Measurements from ENCODE around the gene NACC1. TPM values are rescaled to one million over a fixed set of nuclear protein-coding genes. Genes with fewer than 3 reads are reported as not detected.

The NACC1 gene
- total and polyA plus RNA-seq, 2 of the 8 experiments (the other 6 are each of a cell fraction or from before 2014, with no cell fraction given) = 234 to 301 TPM

DNA sequence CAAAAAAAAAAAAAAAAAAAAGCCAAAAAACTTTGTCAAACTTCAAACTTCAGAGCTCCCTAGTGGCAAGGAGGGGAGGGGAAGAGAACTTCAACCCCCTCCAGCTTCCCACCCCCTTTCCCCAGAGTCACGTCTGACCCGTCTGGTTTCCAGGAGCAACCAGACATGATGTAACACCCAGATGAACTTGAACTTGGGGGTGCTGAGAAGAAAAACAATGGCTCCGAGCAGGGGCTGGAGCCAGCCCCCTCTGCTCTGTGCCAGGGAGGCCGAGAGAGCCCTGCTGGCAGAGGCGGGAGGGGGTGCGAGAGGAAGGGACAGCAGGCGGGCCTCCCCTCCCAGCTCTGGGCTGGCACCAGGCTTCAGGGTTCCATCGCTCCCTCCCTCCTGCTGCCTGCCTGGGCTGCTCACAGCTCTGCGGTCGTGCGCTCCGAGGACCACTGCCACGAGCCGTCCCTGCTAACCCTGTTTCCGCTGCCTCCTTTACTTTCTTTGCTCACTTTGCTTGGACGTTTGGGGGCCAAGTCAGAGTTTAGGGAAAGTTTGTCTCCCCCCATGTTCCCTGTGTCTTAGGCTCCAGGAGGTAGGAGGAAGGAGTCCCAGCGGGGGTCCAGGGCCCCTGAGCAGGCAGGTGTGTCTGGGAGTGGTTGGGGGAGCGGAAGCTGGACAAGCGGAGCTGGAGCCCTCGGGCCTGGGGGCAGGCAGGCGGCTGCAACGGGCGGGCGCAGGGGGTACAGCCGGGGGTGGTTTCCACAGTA lies 26.5 kb upstream of the NACC1 start (continued):
- TF ChIP-seq, protein P1, sequence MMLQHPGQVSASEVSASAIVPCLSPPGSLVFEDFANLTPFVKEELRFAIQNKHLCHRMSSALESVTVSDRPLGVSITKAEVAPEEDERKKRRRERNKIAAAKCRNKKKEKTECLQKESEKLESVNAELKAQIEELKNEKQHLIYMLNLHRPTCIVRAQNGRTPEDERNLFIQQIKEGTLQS (IDR thresholded peaks at IDR 0.05; ENCODE audit: insufficient read depth, low read depth, low read length) = no peak
- TF ChIP-seq TAF1 (IDR thresholded peaks at IDR 0.05; ENCODE audit: low read depth, low read length) (no peak), EP300 (IDR thresholded peaks at IDR 0.05; ENCODE audit: borderline replicate concordance in 1 of 2, low read depth in 2 of 2, low read length in 2 of 2) (peak in 1 of 2 experiments; percentile 52; a peak in 1 of 3 replicates), SIN3A (conservative IDR thresholded peaks at IDR 0.05 in 1 of 2, IDR thresholded peaks at IDR 0.05 in 1 of 2; ENCODE audit: low read depth in 1 of 2, low read length in 2 of 2) (0 out of 4 replicates have a peak, but pooled peaks of 1 of the 2 experiments have one; percentile 22), CTBP2 (IDR thresholded peaks at IDR 0.05; ENCODE audit: borderline replicate concordance, insufficient read depth, insufficient read length, low read length) (no peak), ZNF274 (IDR thresholded peaks at IDR 0.05; ENCODE audit: borderline replicate concordance, extremely low read depth, low read length) (no peak), CEBPB (IDR thresholded peaks at IDR 0.05; ENCODE audit: low read depth, low read length) (peak; percentile 70; the same call in 1 of the 2 replicates), POLR2AphosphoS5 (IDR thresholded peaks at IDR 0.05; ENCODE audit: low read depth, low read length) (no peak)
- TF ChIP-seq, protein P2, sequence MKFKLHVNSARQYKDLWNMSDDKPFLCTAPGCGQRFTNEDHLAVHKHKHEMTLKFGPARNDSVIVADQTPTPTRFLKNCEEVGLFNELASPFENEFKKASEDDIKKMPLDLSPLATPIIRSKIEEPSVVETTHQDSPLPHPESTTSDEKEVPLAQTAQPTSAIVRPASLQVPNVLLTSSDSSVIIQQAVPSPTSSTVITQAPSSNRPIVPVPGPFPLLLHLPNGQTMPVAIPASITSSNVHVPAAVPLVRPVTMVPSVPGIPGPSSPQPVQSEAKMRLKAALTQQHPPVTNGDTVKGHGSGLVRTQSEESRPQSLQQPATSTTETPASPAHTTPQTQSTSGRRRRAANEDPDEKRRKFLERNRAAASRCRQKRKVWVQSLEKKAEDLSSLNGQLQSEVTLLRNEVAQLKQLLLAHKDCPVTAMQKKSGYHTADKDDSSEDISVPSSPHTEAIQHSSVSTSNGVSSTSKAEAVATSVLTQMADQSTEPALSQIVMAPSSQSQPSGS (IDR thresholded peaks at IDR 0.05; ENCODE audit: low read length) = 0 out of 2 replicates have a peak, but pooled peaks have one; percentile 18
- TF ChIP-seq, protein P3, sequence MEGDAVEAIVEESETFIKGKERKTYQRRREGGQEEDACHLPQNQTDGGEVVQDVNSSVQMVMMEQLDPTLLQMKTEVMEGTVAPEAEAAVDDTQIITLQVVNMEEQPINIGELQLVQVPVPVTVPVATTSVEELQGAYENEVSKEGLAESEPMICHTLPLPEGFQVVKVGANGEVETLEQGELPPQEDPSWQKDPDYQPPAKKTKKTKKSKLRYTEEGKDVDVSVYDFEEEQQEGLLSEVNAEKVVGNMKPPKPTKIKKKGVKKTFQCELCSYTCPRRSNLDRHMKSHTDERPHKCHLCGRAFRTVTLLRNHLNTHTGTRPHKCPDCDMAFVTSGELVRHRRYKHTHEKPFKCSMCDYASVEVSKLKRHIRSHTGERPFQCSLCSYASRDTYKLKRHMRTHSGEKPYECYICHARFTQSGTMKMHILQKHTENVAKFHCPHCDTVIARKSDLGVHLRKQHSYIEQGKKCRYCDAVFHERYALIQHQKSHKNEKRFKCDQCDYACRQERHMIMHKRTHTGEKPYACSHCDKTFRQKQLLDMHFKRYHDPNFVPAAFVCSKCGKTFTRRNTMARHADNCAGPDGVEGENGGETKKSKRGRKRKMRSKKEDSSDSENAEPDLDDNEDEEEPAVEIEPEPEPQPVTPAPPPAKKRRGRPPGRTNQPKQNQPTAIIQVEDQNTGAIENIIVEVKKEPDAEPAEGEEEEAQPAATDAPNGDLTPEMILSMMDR (IDR thresholded peaks at IDR 0.05; ENCODE audit: control extremely low read depth in 1 of 3, insufficient read depth in 1 of 3, low read depth in 1 of 3, low read length in 3 of 3) = peak in 1 of 3 experiments; percentile 1; a peak in 1 of 4 replicates

All from H1 (cell line).